SK-N-MC (cell line): ENCODE data around the gene NSL1.

Experiments used
- EZH2 ChIP-seq: fragments of 200-600 bp; sonication (generic); IDR thresholded peaks from one replicate; pipeline ENCODE4 v1.6.1; 2017; ENCODE audit warnings: antibody characterized with exemption
- POLR2AphosphoS5 ChIP-seq: IDR thresholded peaks from 2 replicates; pipeline ENCODE4 v1.6.1; 2012; ENCODE audit warnings: mild to moderate bottlenecking, low read depth, low read length, borderline replicate concordance

- TF ChIP-seq EZH2 = no peak
- TF ChIP-seq POLR2AphosphoS5 = no peak
These were observed 70.0 kb downstream of the NSL1 start for GRCh38 chr1:212721388-212722247.
